ENCODE measurements around the gene CACUL1. TPM values are rescaled to one million over a fixed set of nuclear protein-coding genes. Genes with fewer than 3 reads are reported as not detected.
"Not testable (repeated sequence)": the region's sequence is repeated elsewhere in the genome, so short reads cannot be mapped to it uniquely, and the experiment has no call there.

Gene CACUL1
- total RNA-seq, 3 donors from 2014 or later, result 39.2 to 54.0 (median 40.0) TPM

DNA sequence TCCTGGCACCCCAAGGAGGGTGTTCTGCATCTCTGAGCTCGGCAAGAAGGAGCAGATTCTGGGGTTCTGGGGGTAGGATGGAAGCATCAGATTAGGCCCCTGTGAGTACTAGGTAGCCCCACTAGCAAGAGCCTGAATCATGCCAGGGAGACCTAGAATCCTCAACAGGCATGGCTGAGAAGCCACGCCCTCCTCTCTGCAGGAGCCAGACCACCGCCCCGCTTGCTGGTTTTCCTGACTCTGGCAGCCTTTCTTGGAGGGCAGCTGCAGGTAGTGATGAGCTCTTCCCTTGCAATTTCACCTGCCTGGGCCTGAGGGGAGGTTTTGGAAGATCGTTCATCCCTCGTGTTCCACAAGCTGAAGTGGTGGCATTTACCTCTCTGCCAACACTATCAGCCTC, 90.4 kb downstream of the CACUL1 start:
- TF ChIP-seq, protein P1, sequence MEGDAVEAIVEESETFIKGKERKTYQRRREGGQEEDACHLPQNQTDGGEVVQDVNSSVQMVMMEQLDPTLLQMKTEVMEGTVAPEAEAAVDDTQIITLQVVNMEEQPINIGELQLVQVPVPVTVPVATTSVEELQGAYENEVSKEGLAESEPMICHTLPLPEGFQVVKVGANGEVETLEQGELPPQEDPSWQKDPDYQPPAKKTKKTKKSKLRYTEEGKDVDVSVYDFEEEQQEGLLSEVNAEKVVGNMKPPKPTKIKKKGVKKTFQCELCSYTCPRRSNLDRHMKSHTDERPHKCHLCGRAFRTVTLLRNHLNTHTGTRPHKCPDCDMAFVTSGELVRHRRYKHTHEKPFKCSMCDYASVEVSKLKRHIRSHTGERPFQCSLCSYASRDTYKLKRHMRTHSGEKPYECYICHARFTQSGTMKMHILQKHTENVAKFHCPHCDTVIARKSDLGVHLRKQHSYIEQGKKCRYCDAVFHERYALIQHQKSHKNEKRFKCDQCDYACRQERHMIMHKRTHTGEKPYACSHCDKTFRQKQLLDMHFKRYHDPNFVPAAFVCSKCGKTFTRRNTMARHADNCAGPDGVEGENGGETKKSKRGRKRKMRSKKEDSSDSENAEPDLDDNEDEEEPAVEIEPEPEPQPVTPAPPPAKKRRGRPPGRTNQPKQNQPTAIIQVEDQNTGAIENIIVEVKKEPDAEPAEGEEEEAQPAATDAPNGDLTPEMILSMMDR (IDR thresholded peaks at IDR 0.05), result no peak
- DNase-seq (no peak), ATAC-seq (no peak)
- H3K36me3 ChIP-seq (ENCODE audit: low read depth), result no peaks in the 10 kb centered on the region
- no peaks in the 10 kb centered on the region for H3K9me3 ChIP-seq
- intact Hi-C loops (cut with DNase I, micrococcal nuclease), result no loop called here
- H3K4me3 ChIP-seq, result no peak overlapping the region
- no peaks in the 10 kb centered on the region for H3K4me1 ChIP-seq (ENCODE audit: low read depth)

- ATAC-seq, result no peak
Observed at GRCh38 chr10:118663176-118663575, 91.6 kb downstream of the CACUL1 start.

DNA sequence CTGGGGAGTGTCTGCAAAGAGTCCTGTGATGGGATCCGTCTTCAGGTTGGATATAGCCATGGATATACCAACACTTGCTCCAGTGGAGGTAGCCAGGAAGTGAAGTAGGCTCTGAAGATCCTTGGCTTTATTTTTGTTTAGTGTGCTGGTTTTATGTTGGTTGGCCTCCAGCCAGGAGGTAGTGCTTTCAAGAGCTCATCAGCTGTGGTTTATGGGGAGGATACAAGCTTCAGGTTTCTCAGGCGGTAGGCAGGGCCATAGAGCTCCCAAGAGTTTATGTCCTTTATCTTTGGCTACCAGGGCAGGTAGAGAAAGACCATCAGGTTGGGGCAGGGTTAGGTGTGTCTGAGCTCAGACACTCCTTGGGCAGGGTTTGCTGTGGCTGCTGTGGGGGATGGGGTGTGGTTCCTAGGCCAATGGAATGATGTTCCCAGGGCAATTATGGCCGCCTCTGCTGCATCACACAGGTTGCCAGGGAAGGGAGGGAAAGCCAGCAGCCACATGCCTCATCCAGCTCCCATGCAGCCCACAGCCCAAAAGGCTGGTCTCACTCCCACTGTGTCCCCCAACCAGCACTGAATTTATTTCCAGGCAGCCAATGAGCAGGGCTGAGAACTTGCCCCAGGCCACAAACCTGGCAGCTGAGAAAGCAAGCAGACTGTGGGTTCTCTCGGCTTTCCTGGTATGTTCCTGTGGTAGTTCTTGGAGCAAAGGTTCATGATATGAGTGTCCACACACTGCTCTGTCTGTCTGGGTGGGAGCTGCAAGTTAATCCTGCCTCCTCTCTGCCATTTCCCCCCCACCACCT, 92.3 kb downstream of the CACUL1 start:
- peak in 2 of 3 donors; percentile 47 to 54 for DNase-seq
- Histone ChIP-seq H3K4me3 (no peak overlapping the region), H3K4me1 (ENCODE audit: low read depth) (no peaks in the 10 kb centered on the region), H3K9me3 (no peaks in the 10 kb centered on the region), H3K36me3 (ENCODE audit: low read depth) (no peaks in the 10 kb centered on the region)
- peak; percentile 49 for ATAC-seq
- intact Hi-C loops (cut with DNase I, micrococcal nuclease), result no loop called here
- TF ChIP-seq, protein P1 (IDR thresholded peaks at IDR 0.05), result no peak

More at GRCh38 chr10:118663176-118663575, 91.6 kb downstream of the CACUL1 start:
- no peak for DNase-seq
- no peak overlapping the region for H3K4me3 ChIP-seq
- no peaks in the 10 kb centered on the region for H3K36me3 ChIP-seq (ENCODE audit: low read depth)
- TF ChIP-seq, protein P1 (IDR thresholded peaks at IDR 0.05), result no peak
- H3K4me1 ChIP-seq (ENCODE audit: low read depth), result no peaks in the 10 kb centered on the region
- intact Hi-C loops (cut with DNase I, micrococcal nuclease), result no loop called here
- H3K9me3 ChIP-seq, result no peaks in the 10 kb centered on the region

- TF ChIP-seq, protein P1 (IDR thresholded peaks at IDR 0.05), result no peak
- intact Hi-C loops (cut with DNase I, micrococcal nuclease), result no loop called here
- no peaks in the 10 kb centered on the region for H3K4me1 ChIP-seq (ENCODE audit: low read depth)
- no peaks in the 10 kb centered on the region for H3K36me3 ChIP-seq (ENCODE audit: low read depth)
- no peaks in the 10 kb centered on the region for H3K9me3 ChIP-seq
- ATAC-seq (no peak), DNase-seq (no peak)
- H3K4me3 ChIP-seq, result no peak overlapping the region
Observed at GRCh38 chr10:118658762-118659161, 96.0 kb downstream of the CACUL1 start.

GRCh38 chr10:118658168-118658567, 96.6 kb downstream of the CACUL1 start:
- H3K4me3 ChIP-seq; ATAC-seq; H3K36me3 ChIP-seq (ENCODE audit: low read depth); intact Hi-C loops (cut with DNase I, micrococcal nuclease); H3K9me3 ChIP-seq; DNase-seq; H3K4me1 ChIP-seq (ENCODE audit: low read depth): not testable (repeated sequence)

- H3K36me3 ChIP-seq (ENCODE audit: low read depth); H3K4me3 ChIP-seq; DNase-seq; intact Hi-C loops (cut with DNase I, micrococcal nuclease); ATAC-seq; H3K9me3 ChIP-seq; H3K4me1 ChIP-seq (ENCODE audit: low read depth): not testable (repeated sequence)
Observed at GRCh38 chr10:118645294-118645693, 109.5 kb downstream of the CACUL1 start.
